ENCODE data around the gene CD1E.

- no peak for TF ChIP-seq CTCF (conservative IDR thresholded peaks at IDR 0.05; ENCODE audit: low read depth, low read length)
- TF ChIP-seq CHD1 (IDR thresholded peaks at IDR 0.05; ENCODE audit: low read depth, low read length) = no peak
- TF ChIP-seq USF2 (IDR thresholded peaks at IDR 0.05; ENCODE audit: low read depth, low read length) = no peak
- TF ChIP-seq CEBPB (IDR thresholded peaks at IDR 0.05; ENCODE audit: low read depth, low read length) = no peak
- TF ChIP-seq POLR2A (IDR thresholded peaks at IDR 0.05; ENCODE audit: low read depth, low read length) = no peak
- TF ChIP-seq MAZ (IDR thresholded peaks at IDR 0.05; ENCODE audit: borderline replicate concordance, low read depth, low read length) = no peak
These were observed 17.7 kb downstream of the CD1E start for GRCh38 chr1:158371188-158371953.

Data from IMR-90 (cell line).